Kidney glomerular epithelial cell (primary cell): ENCODE data around the gene ARHGAP10.

Source experiments
- DNase-seq: peaks from one replicate; lab custom pipeline; 2025; lab: John Stamatoyannopoulos, UW

The ARHGAP10 gene

GRCh38 chr4:148095346-148095923 is 363.5 kb downstream of the ARHGAP10 start:
- no peak for DNase-seq

- no peak for DNase-seq
These were observed 365.9 kb downstream of the ARHGAP10 start for GRCh38 chr4:148097801-148098200.

- no peak for DNase-seq
These were observed 369.3 kb downstream of the ARHGAP10 start for GRCh38 chr4:148101235-148101634.

GRCh38 chr4:148101790-148102189 is 369.9 kb downstream of the ARHGAP10 start:
- DNase-seq: no peak

- no peak for DNase-seq
These were observed 371.9 kb downstream of the ARHGAP10 start for GRCh38 chr4:148103597-148104355.

- DNase-seq: no peak
These were observed 376.9 kb downstream of the ARHGAP10 start for GRCh38 chr4:148108766-148109165.

- DNase-seq: no peak
These were observed 377.3 kb downstream of the ARHGAP10 start for GRCh38 chr4:148109216-148109615.

- no peak for DNase-seq
These were observed 378.3 kb downstream of the ARHGAP10 start for GRCh38 chr4:148110169-148110568.

- DNase-seq: peak; percentile 15
These were observed 380.5 kb downstream of the ARHGAP10 start for GRCh38 chr4:148112231-148112982.

GRCh38 chr4:148114436-148114835 is 382.5 kb downstream of the ARHGAP10 start:
- DNase-seq: no peak

- DNase-seq: no peak
These were observed 384.4 kb downstream of the ARHGAP10 start for GRCh38 chr4:148116264-148116663.

GRCh38 chr4:148116969-148117368 is 385.1 kb downstream of the ARHGAP10 start:
- no peak for DNase-seq

GRCh38 chr4:148118179-148118578 is 386.3 kb downstream of the ARHGAP10 start:
- DNase-seq: no peak

- no peak for DNase-seq
These were observed 386.7 kb downstream of the ARHGAP10 start for GRCh38 chr4:148118633-148119032.

- no peak for DNase-seq
These were observed 388.3 kb downstream of the ARHGAP10 start for GRCh38 chr4:148120216-148120615.
